Measurements from ENCODE around the gene TMEM233.

The TMEM233 gene

GRCh38 chr12:119593578-119594398, at the start of gene TMEM233:
TMEM233 (plus strand) TSS chr12:119593774; CDS start chr12:119593849, 75 bp downstream.
- DNase-seq: no peak

GRCh38 chr12:119544765-119545625, 48.6 kb upstream of the TMEM233 start:
- peak; percentile 75 for DNase-seq

DNA sequence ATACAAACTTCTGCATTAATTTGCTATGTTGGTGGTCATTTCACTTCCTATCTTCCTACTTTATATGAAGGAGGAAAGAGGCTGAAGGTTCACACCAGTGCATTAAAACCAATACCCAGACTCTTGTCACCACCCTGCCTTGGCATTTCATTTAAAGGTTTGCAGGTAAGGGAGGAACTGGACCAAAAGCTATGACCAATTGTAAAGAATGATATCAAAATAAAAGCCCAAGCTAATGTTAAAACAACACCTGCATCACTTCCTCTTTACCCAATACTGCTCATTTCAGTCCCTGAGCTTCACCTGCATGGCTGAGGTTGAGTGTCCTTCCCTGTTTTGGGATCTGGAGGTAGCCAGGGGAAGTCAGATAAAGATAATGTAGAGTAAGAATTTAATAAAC, 47.2 kb upstream of the TMEM233 start:
- DNase-seq: no peak

DNA sequence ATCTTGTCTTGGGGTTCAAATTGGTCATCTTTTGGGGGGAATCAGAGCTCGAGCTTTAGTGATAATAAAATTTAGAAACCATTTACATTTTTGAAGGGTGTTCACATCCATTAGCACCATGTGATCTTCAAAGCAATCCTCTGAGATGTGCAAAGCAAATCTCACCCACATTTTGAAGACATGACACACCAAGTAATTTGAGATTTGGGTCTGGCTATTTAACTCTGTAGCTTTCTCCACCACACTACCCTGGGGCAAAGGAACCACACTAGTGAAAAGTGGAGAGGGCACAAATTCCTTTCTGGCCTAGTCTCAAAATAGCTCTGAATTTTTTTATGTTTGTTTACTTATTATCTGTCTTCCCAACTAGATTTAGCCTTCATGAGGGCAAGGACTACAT, 46.6 kb upstream of the TMEM233 start:
- DNase-seq: no peak

DNA sequence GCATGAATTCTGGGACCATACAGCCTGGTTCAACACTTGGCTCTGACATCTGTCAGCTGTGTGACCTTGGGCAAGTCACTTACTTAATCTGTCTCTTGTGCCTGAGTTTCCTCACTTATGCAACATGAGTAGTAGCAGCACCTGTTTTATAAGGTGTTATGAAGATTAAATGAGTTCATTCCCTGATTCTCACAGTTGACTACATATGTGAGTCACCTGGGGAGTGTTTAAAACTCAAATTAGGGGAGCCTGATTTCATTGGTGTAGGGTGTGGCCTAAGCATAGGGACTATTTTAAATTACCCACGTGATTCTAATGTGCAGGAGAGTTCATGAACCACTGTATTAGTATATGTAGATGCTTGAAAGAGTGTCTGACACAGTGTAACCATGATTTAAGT, 36.7 kb upstream of the TMEM233 start:
- no peak for DNase-seq

- no peak for DNase-seq
Observed at GRCh38 chr12:119565404-119565803, 28.2 kb upstream of the TMEM233 start.

- no peak for DNase-seq
Observed at GRCh38 chr12:119570771-119571170, 22.8 kb upstream of the TMEM233 start.

DNA sequence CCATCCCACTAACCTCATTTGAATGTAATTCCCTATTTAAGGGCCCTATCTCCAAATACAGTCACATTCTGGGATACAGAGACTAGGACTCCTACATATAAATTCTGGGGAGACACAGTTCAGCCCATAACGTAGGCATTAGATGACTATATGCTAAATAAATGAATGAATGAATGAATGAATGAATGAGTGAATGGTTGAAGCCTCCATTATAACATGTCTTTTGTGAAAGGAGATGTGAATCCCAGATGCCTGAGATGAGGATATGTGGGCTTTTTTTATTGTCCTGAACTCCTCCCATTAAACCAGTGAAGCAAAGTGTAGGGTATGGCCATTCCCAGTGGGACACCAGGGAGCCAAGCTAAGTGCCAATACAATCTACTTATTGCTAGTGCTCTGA, 20.5 kb upstream of the TMEM233 start:
- DNase-seq: no peak

DNA sequence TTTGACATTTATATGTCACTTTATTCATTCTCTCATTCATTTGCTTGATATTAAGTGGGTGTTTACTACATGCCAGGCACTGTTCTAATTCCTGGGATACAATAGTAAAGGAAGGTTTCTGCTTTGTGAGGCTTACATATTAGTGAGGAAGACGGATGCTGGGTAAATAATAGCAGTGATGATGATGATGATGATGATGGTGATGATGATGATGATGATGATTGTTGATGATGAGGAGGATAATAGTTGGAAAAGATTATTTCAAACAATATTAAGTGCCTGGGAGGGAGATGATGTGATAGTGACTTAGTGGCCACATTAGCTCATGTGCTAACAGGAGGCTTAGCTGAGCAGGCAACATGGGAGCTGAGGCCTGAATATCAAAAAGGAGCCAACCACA, 19.3 kb upstream of the TMEM233 start:
- DNase-seq: no peak

GRCh38 chr12:119576118-119576810, 17.3 kb upstream of the TMEM233 start:
- no peak for DNase-seq

DNA sequence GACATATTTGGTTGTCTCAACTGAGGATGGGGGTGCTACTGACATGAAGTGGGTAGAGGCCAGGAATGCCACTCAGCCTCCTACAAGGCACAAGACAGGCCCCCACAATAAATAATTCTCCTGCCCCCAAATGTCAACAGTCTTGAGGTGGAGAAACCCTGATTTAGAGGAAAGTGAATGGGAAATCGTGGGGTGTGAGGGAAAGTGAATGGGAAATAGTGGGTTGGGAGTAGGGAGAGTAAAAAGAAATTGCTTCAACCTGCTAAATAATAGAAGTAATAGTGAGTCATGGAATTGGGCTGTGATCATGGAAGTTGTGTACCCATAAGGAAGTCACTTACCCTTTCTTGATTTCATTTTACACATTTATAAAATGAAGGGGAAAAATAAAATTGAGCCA, 16.7 kb upstream of the TMEM233 start:
- no peak for DNase-seq

GRCh38 chr12:119578112-119578511, 15.5 kb upstream of the TMEM233 start:
- DNase-seq: no peak

DNA sequence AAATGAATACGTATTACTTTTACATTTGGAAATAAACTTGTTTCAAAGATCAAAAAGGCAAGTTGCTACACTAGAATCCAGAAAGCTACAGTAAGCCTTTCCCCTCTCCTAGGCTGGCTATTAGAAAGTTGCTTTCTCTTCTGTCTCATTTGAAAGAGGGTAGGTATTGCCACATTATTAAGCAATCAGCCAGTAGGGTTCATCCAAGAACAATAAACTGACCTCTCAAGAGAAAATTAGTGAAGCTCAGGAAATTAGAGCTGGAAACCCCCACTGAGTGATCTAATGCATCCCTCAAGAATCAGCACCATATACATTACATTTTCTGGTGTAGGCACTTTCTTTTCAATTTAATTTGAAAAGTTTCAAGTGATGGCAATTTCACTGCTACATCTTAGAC, 4.5 kb upstream of the TMEM233 start:
- no peak for DNase-seq

- DNase-seq: no peak
Observed at GRCh38 chr12:119589634-119590033, 3.9 kb upstream of the TMEM233 start.

DNA sequence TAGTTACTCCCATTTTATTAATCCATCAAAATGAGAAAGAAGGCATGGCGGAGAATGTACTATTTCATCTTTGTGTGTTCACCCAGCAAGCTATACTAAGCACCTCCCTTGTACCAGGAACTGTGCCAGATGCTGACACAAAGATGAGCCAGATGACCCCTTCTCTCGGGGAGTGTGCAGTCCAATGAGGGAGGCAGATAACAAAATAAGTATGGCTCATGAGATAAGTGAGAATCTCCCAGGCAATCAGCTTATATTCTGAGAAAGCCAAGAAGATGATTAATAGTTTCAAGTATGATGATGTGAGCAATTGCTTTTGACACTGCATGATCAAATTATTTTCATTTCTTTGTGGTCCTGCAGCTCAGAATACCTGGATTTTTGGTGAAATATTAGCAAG, 1.3 kb upstream of the TMEM233 start:
- no peak for DNase-seq

DNA sequence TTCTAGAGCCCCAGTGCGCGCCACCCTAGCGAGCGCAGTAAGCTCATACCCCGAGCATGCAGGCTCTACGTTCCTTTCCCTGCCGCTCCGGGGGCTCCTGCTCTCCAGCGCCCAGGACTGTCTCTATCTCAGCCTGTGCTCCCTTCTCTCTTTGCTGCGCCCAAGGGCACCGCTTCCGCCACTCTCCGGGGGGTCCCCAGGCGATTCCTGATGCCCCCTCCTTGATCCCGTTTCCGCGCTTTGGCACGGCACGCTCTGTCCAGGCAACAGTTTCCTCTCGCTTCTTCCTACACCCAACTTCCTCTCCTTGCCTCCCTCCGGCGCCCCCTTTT, 791 bp downstream of the TMEM233 start:
- DNase-seq: no peak

DNA sequence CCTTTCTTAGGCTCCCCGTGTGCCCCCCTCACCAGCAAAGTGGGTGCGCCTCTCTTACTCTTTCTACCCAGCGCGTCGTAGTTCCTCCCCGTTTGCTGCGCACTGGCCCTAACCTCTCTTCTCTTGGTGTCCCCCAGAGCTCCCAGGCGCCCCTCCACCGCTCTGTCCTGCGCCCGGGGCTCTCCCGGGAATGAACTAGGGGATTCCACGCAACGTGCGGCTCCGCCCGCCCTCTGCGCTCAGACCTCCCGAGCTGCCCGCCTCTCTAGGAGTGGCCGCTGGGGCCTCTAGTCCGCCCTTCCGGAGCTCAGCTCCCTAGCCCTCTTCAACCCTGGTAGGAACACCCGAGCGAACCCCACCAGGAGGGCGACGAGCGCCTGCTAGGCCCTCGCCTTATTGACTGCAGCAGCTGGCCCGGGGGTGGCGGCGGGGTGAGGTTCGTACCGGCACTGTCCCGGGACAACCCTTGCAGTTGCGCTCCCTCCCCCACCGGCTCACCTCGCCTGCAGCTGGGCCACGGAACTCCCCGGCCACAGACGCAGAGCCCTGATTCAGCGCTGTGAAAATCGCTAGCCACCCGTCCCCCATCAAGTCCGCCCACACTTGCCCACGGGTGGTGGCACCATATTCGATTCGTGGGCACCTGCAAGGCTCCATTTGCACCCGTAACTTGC, 1.3 kb downstream of the TMEM233 start:
- no peak for DNase-seq

DNA sequence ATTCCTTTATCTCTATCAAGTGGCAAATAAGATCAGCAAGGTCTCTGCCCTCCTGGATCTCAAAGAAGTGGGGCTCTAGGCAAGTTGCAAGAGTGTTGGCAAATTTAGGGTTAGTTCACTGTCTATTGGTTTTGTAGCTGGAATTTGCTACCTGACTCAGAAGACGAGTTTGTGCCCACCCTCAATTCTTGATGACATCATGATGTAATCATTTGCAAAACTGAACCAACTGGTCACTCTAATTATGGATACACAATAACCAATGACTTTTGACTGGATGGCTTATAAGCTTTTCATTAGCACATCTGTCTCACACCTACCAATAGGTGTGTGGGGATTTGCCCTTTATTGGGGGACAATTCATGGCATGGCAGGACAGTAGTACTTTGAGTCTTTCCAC, 4.6 kb downstream of the TMEM233 start:
- DNase-seq: no peak

- no peak for DNase-seq
Observed at GRCh38 chr12:119601877-119602733, 8.5 kb downstream of the TMEM233 start.

DNA sequence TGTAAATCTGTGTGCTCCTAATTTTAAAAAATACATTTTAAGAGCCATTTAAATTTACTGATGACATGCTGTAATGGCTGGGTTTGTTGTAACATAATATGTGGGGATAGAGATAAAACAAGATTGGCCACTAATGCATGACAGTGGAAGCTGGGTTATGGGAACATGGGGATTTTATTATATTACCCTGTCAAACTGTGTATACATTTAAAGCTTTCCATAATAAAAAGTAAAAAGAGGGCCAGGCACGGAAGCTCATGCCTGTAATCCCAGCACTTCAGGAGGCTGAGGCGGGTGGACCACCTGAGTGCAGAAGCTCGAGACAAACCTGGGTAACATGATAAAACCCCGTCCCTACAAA, 9.1 kb downstream of the TMEM233 start:
- no peak for DNase-seq

- no peak for DNase-seq
Observed at GRCh38 chr12:119603767-119604166, 10.2 kb downstream of the TMEM233 start.

DNA sequence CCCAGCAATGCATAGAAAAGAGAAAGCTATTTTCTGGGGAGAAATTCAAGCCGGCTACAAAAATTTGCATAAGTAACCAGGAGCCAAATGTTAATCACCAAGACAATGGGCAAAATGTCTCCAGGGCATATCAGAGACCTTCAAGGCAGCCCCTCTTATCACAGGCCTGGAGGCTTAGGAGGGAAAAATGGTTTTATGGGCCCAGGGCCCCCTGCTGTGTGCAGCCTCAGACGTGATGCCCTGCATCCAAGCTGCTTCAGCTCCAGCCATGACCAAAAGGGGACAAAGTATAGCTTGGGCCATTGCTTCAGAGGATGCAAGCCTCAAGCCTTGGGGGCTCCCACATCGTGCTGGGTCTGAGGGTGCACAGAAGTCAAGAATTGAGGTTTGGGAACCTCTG, 15.8 kb downstream of the TMEM233 start:
- DNase-seq: no peak
